GM10266 (cell line): ENCODE measurements around the gene GASK1A.

Experiments used
- DNase-seq: peaks from one replicate; pipeline ENCODE4 v3.0.0; 2012; ENCODE audit errors: extremely low spot score
- TF ChIP-seq, protein P1 (sequence below): IDR thresholded peaks from 2 replicates; pipeline ENCODE4 v1.5.1; 2012; ENCODE audit warnings: mild to moderate bottlenecking, low read depth; ENCODE audit not compliant: control insufficient read depth, insufficient read depth; ENCODE audit errors: missing control alignments

GASK1A gene

DNA sequence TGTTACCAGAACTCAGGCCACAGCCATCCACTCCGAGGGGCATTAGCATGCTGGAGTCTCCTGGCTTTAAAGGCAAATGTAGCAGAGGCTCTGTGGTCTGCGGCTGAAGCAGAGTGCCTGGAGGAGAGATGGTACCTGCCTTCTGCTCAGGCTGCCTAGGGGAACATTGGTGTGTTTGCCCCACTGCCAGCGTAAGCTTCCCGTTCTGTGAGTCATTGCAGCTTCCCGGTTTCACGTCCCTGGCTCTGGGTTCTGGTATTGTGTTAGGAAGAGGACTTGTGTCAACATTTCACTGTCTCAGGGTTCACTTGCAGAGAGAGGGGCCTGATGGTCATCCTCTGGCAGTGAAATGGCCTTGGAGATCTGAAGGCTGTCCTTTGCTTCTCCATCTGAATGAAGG is 1.8 kb downstream of the GASK1A start:
- DNase-seq: no peak
- TF ChIP-seq, protein P1, sequence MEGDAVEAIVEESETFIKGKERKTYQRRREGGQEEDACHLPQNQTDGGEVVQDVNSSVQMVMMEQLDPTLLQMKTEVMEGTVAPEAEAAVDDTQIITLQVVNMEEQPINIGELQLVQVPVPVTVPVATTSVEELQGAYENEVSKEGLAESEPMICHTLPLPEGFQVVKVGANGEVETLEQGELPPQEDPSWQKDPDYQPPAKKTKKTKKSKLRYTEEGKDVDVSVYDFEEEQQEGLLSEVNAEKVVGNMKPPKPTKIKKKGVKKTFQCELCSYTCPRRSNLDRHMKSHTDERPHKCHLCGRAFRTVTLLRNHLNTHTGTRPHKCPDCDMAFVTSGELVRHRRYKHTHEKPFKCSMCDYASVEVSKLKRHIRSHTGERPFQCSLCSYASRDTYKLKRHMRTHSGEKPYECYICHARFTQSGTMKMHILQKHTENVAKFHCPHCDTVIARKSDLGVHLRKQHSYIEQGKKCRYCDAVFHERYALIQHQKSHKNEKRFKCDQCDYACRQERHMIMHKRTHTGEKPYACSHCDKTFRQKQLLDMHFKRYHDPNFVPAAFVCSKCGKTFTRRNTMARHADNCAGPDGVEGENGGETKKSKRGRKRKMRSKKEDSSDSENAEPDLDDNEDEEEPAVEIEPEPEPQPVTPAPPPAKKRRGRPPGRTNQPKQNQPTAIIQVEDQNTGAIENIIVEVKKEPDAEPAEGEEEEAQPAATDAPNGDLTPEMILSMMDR: no peak

DNA sequence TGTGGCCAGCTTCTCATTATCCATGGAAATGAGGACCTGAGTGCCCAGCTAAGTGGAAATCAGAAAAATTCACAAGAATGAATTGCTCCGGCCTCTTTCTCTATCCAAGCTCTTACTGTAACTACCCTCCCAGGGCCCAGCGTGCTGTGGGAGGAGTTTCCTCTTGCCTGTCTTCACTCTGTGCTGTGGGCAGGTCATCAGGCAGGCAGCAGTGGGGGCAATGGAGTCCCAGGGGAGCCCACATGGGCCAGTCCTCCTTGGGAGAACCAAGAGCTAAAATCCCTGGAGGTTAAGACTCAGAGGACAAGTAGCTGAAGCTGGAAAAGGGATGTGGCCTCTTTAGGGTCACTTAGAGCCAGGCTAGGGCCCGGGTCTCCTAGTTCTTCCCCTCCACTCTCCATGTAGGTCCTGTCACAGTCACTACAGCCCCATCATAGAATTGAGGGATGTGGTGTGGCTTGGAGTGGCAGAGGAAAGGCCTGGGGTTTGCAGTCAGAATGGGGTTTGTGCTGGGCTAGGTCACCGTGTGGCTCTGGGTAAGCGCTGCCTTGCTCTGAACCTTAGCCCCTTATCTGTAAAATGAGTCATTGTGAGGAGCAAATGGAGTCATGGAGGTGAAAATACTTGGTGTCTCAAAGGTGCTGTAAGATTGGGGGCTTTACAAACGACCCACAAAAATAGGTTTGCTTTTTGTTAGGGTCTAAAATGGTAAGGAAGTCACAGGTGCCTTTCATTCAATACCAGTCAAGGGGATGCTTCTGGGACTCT is 3.7 kb downstream of the GASK1A start:
- DNase-seq: no peak
- TF ChIP-seq, protein P1: no peak

DNA sequence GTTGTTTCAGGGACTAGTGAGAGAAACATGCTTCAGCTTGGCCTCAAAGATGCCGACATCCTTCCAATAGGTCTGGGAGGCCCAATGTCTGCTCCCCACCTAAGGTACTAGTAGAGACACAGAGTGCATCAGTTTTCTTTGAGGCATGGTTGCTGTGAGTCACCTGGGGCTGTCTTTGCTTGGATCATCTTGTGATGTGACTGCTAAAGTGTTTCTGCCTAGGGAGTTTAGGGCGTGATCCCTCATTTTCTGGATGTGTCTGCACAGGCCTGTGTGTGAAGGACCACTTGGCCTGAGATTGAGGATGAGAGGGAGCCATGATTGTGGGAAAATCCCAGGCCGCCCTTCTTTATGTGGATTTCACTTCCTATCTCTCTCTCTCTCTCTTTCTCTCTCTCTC is 4.8 kb downstream of the GASK1A start:
- DNase-seq: no peak
- TF ChIP-seq, protein P1: no peak

DNA sequence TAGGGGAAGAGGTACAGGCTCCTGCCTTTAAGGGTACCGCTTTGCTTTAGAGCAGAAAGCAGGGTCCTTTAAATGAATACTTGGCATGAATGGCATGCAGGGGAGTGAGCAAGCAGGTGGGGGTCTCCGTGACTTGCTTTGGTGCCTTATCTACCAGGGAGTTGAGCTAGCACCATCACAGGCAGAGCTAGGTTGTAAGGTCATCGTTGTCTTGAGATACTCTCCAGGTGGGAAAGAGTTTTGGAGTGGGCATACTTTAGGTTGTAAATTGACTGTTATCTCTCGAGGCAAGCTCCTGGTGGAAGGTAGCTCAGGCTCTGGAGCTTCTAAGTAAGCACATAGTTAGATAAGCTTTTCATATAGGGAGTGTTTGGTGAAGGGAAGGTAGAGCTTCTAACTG is 5.6 kb downstream of the GASK1A start:
- no peak for DNase-seq
- TF ChIP-seq, protein P1: no peak

DNA sequence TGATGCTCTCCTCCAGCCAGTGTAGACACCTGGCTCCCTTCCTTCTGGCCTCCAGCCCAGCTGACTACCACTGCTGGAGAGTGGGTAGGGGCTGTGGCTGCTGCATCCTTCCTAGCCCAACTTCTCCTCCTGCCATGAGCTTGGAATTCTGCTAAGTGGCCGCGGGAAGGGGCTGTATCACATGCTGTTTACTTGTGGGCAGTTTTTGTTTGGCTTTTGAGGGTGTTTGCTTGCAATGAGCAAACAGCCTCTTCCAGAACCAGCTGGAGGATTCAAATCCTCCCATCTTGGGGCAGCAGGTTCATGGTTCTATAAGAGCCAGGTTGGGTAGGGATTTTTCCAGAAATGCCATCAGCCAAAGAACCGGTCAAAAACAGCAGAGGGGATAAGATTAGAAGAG is 9.0 kb downstream of the GASK1A start:
- DNase-seq: no peak
- TF ChIP-seq, protein P1: no peak

DNA sequence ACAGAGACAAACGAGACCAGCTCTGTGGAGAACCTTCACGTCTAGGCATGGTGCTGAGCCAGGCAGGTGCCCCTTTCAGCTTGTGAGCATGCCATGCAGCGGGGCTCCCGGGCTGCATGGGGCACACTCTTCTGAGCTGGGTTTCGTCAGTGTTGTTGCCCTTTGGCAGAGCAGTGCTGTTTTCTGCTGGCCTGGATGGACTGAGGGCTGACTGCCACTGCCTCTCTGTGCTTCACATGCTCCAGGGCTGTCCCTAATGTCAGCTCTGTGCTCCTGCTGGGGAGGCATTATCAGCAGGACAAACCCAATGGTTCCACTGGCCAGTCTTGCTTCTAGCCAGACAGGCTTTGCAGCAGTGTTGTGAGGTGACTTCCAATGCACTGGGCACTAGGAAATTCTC is 9.5 kb downstream of the GASK1A start:
- TF ChIP-seq, protein P1: no peak
- DNase-seq: no peak
